GM21390 (cell line): ENCODE data around the gene PDE4D.
"Not testable (repeated sequence)": the region's sequence is repeated elsewhere in the genome, so short reads cannot be mapped to it uniquely, and the experiment has no call there.

Source experiments
- ATAC-seq: cut with Tn5 transposase; IDR thresholded peaks from one replicate; pipeline ENCODE4 v1.9.1; 2021; ENCODE audit not compliant: unreplicated experiment

PDE4D gene

GRCh38 chr5:59770953-59771352 lies 122.6 kb downstream of the PDE4D start:
- no peak for ATAC-seq

GRCh38 chr5:59769832-59770231 lies 123.7 kb downstream of the PDE4D start:
- ATAC-seq: no peak

DNA sequence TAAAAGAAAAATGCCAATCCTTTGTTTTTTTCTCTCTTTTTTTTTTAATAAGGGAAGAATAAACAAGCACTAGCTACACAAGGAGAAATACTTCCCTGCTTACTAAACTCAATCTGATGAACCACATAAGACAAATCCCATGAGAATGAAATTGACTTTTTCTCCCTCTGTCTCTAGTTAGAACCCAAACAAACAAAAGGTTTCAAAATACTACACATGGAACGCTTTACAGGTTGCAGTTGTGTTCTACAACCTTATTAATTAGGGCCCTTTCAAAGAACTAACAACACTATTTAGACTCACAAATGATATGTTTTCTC lies 124.5 kb downstream of the PDE4D start:
- no peak for ATAC-seq

DNA sequence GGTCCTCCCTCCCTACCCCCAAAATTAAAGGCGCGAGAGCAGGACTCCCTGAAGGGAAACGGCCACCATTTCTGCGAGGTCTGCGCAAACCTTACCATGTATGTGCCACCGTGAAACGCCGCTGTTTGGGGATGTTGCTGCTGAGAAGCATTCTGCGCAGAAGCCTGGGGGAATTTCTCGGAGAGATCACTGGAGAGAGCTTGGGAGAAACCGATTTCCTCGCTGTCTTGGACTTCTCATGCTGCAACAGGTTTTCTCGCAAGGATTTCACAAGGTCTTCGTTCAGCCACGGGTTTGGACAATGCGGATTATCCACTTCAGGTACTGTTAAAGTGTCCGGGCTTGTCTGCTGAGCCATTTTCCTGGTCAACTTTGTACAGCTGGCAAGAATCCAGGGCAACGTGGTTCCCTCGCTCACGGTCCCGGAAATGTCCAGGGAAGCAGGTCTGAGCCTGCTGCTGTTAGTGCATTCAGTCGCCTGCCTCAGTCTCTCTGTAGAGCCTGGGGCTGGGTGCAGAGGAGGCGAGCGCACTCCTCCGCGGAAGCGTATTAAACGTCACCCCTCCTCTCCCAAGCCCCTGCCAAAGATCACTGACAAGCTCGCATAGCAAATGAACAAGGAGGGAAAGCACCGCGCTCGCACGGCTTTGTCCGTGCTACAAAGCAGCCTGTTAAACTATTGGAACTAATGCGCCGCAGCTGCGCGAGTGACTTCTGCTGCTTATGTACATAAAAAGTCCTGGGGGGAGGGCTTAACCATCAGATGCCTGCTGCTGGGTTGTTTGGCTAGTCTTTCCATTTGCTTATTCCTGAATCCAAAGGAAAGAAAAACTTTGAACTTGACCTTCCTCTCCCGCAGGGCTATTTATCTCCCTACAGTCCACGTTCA lies 125.1 kb downstream of the PDE4D start:
- no peak for ATAC-seq

GRCh38 chr5:59767681-59768151 lies 125.8 kb downstream of the PDE4D start:
- ATAC-seq: no peak

DNA sequence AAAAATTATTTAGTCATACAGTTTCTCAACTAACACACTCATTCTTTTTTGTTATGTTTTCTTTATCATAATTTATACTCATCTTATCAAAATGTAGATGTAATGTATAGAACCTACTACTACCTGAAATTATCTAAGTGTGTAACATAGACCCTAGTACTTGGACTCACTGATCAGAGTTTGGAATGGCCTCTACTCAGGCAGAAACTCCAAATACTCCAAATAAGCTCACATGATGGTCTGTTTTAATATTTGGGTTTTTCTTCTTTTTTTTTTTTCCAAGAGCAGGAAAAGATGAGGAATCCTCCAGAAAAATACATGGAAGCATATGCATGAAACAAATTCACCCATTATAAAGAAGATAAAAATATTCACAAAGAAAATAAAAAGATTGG lies 126.3 kb downstream of the PDE4D start:
- ATAC-seq: no peak

GRCh38 chr5:59766427-59767210 lies 126.9 kb downstream of the PDE4D start:
- ATAC-seq: no peak

DNA sequence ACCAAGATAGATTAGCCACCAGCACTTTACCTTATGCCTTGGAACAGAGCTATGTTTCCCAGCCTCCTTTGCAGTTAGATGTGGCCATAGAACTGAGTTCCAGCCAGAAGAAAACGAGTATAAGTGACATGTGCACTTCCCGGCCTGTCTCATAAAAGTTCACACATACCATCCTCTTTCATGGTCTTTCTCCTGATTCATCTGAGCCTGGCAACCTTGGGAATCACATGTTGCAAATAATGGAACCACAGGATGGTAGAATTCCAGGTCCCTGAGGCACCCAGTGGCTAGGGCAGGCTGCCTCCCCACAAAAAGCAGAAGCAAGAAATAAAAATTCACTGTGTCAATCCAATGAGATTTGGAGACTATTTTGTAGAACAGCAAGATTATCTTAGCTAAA lies 128.1 kb downstream of the PDE4D start:
- no peak for ATAC-seq

GRCh38 chr5:59764361-59764760 lies 129.2 kb downstream of the PDE4D start:
- ATAC-seq: no peak

GRCh38 chr5:59763541-59763940 lies 130.0 kb downstream of the PDE4D start:
- ATAC-seq: no peak

DNA sequence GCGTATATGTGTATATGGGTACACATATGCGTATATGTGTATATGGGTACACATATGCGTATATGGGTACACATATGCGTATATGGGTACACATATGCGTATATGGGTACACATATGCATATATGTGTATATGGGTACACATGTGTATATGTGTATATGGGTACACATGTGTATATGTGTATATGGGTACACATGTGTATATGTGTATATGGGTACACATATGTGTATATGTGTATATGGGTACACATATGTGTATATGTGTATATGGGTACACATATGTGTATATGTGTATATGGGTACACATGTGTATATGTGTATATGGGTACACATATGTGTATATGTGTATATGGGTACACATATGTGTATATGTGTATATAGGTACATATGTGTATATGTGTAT lies 131.3 kb downstream of the PDE4D start:
- not testable (repeated sequence) for ATAC-seq

- ATAC-seq: no peak
Observed at GRCh38 chr5:59760785-59761348, 132.7 kb downstream of the PDE4D start.

DNA sequence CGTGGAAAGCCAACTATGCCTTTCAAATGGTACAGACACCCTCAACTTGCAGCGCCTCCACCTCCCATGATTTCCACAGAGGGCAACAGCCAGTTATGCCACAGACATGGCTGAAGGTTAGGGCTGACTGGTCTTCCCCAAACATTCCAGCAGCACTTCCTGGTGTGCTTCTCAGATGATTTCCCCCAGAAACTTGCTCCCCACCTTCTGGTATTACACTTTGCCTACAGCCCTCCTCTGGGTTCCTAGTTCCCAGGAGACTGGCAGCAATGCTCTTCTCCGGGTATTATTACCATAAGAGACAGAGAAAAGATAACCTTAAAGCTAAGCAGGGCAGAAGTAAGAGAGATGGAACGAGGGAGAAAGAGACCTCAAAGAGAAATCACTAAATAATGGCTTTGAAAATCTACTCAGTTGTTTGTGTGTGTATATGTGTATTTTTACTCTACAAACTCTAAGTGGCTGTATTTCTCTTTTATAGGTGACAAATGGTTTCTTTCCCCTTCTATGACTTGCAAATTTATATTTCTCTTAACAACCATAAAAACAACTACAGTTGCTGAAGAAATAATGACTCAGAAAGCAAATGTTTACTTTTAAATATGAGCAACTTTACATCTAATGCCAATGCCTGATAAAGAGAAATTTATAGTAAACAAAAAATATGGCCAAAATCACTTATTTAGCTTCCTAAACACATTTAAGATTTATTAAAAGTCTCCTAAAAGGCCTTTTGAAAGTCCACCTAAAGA lies 133.8 kb downstream of the PDE4D start:
- no peak for ATAC-seq

DNA sequence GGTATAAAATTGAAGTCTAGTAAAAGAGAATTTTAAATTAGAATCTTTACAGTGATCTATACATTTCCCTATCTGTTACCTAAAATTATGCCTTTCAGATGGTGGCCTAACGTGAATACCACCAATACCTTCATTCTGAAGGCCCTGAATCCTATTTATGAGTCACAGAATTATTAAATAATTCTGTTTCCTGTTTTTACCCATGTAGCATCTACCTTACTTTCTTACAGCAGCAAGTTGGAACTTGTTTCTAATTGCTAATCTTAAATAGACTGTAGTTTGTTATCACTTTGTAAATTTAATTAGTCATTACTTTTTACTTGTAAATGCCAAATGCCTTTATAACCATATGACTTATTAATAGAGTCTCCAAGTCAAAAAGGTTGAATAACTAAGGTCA lies 135.0 kb downstream of the PDE4D start:
- no peak for ATAC-seq

- ATAC-seq: no peak
Observed at GRCh38 chr5:59757442-59757841, 136.1 kb downstream of the PDE4D start.

DNA sequence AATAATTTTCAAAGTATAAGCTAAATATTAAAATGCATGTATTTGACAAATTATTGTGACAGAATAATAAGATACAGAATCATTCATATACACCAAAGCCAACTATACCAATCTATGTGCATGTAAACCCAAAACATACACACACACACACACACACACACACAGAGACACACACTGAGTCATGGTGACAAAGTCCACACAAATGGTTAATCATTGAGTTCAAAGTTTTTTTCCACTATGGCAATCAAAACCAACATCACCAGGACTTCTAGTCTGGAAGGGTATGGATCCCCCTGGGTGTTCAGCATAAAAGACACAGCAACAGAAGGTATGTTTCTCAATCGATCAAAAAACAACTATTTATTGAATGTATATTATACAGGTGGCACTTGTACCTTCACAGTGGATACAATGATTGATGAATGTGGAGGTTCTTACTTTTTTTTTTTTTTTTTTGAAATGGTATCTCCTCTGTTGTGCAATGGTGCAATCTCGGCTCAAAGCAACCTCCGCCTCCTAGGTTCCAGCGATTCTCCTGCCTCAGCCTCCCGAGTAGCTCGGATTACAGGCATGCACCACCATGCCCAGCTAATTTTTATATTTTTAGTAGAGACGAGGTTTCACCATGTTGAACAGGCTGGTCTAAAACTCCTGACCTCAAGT lies 137.0 kb downstream of the PDE4D start:
- ATAC-seq: no peak

GRCh38 chr5:59755476-59755875 lies 138.1 kb downstream of the PDE4D start:
- no peak for ATAC-seq

DNA sequence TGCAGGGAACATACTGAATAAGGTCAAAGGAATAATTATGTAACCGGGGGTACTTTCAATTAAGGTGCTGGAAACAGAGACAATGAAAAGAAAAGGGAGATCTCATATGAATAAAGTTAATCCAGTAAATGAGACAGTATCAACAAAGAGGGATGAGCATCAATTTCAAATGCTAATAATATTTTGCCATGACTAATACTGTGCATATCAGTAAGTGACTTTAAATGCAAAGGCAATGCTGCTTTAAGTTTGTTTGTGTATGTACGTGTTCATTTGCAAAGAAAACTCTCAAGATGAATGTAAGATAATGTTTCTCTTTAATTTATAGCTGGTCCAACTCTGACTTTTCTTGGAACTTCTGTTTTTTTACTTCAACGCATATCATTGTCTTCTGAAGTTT lies 139.9 kb downstream of the PDE4D start:
- no peak for ATAC-seq

DNA sequence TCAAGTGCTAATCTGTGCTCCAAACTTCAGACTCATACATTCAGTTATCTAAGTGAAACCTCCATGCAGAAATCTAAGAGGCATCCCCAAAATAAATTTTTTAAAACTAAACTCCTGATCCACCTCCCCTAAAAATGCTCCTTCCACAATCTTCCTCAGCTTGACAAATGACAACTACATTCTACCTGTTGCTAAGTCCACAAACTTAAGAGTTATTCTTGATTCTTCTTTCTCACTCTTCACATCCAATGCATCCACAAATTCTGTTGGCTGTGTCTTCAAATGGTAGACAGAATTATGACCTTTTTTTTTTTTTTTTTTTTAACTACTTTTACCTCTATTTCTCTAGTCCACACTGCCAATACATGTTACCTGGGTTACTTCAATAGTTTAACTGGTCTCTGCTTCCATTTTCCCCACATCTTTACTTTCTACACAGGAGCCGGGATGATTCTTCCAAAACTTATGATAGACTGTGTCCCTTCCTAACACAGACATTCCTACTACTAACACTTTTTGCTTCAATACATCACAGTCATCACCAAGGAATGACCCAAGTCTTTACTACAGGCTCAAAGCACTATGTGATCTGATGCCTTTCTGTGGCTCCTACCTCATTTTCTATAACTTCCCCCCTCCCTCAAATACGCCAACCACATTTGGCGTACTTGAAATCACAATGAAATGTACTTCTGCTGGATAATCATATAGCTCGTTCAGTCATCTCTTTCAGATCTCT lies 143.6 kb downstream of the PDE4D start:
- ATAC-seq: no peak
